Cardiac septum (tissue), 1 donor: ENCODE measurements around the gene MGAT5. TPM values are rescaled to one million over a fixed set of nuclear protein-coding genes. Genes with fewer than 3 reads are reported as not detected.

ENCODE experiments used
- DNase-seq: peaks from one replicate; pipeline ENCODE4 v3.0.0-alpha.2; 2020; ENCODE audit warnings: low spot score
- intact Hi-C: fragments of 100-400 bp; cut with DNase I; formaldehyde crosslinking; loops from one replicate; pipeline ENCODE4 v1.14.0; 2022
- total RNA-seq: library from RNA; stranded (reverse); fragmentation: NEBNext Ultra II Directional; extraction: Animal tissue kit (Norgen Biotek cat#: 25700); gene quantifications from one replicate; pipeline ENCODE4 v1.2.1, GENCODE V29; 2021
- donor health status: DM: no; HTN: no; CAD: no.

Gene MGAT5
- total RNA-seq, 1 donor from 2014 or later: 75.3 TPM

DNA sequence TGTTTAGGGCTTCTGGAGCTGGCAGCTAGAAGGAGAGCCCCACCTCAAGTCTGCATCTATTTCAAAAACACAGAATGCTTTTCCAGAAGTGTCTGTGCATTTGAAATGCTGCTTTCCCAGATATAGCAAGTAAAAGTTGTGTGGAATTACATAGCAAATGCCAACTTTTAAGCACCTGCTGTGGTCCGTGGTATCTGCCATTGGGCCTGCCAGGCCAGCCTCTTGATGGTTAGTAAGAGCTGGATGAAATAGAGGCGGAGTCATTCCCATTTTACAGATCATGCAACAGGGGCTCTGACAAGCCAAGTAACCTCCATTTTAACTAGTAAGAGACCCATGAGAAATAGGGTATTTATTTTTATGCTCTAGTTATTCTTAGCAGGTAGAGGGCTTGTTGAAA, 61.6 kb downstream of the MGAT5 start:
- intact Hi-C loops: no loop called here
- no peak for DNase-seq

DNA sequence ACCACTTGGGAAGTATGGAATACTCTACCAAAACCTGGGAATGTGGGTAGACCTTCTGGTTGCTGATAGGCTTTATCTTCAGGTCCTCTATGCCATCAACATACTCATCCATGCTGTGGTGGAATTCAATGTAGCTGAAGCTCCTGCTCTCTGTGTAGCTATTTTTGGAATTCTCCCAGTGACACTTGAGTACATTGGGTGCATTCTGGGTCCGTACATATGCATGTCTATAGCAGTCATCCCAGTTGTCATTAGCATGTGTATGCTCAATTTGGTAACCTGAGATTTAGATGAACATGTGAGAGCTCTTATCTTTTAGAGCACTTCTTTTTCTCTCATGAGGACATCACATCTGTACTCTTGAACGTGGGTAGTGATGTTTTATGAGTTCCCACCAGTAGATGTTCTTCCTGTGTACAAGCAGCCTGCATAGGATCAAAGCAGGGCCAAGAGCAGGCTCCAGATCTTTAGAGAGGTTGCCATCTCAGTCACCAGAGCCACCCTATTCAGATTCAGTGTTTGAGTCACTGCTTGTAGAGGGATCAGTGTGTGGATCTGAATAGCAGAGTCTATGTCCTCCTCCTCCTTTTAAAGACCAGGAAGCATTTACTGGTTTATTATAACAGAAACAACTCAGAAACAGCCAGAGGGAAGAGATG, 65.9 kb downstream of the MGAT5 start:
- DNase-seq: no peak
- intact Hi-C loops: no loop called here

- no peak for DNase-seq
- intact Hi-C loops: no loop called here
Observed at GRCh38 chr2:134320930-134321329, 67.1 kb downstream of the MGAT5 start.

DNA sequence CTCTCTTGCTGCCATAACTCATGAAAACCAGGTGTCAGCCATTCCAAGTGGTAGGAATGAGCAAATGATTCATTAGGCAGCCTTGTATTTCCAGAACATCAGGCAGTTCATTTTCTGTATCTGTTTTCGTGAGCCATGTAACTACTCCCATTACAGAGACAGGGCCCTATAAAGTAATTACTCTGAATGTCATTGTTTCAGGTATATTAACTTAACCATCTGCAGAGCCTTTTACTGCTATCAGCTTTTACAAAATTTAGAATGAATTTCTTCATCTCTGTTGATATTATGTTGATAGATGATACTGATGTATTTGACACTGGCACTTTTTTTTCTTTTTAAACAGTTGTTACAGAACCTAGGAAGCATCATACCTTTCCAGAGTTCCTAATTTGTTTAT, 69.9 kb downstream of the MGAT5 start:
- no peak for DNase-seq
- intact Hi-C loops: no loop called here

GRCh38 chr2:134324430-134324829, 70.6 kb downstream of the MGAT5 start:
- no peak for DNase-seq
- intact Hi-C loops: no loop called here

DNA sequence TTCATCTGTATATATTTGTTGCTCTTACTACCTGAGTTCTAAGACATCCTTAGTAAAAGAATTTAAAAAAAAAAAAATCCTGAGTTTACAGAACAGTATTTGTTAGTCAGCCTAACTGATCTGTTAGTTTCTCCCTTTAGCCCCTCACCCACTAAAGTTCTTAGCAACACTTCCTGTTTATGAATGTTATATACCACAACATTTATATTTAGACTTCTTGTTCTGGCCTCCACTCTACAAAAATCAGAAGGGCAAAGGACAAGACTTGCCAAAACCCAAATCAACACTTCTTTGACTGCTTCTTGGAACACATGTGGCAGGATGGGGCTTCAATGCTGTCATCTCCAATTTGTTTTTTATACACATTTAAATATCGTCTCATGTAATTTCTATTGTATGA, 71.1 kb downstream of the MGAT5 start:
- intact Hi-C loops: no loop called here
- DNase-seq: no peak

DNA sequence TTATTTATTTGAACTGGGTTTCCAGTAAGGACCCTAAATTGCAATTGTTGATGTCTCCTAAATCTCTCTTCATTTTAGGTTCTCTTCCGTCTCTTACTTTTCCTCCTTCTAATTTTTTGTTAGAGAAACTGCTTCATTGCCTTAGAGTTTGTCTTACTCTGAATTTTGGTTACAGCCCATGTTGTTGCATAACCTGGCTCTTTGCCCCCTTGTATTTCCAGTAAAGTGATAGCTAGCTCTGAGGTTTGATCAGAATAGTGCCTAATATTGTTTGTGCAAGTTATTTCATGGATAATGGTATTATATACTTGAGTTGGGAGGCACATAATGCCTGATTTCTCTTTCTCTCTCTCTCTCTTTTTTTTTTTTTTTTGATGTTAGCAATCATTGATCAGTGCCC, 71.8 kb downstream of the MGAT5 start:
- intact Hi-C loops: no loop called here
- no peak for DNase-seq

GRCh38 chr2:134327367-134327766, 73.5 kb downstream of the MGAT5 start:
- intact Hi-C loops: no loop called here
- DNase-seq: no peak

- DNase-seq: no peak
- intact Hi-C loops: no loop called here
Observed at GRCh38 chr2:134331081-134331480, 77.2 kb downstream of the MGAT5 start.

- DNase-seq: no peak
- intact Hi-C loops: no loop called here
Observed at GRCh38 chr2:134333646-134334189, 79.8 kb downstream of the MGAT5 start.

- DNase-seq: no peak
- intact Hi-C loops: no loop called here
Observed at GRCh38 chr2:134334542-134335353, 80.9 kb downstream of the MGAT5 start.

DNA sequence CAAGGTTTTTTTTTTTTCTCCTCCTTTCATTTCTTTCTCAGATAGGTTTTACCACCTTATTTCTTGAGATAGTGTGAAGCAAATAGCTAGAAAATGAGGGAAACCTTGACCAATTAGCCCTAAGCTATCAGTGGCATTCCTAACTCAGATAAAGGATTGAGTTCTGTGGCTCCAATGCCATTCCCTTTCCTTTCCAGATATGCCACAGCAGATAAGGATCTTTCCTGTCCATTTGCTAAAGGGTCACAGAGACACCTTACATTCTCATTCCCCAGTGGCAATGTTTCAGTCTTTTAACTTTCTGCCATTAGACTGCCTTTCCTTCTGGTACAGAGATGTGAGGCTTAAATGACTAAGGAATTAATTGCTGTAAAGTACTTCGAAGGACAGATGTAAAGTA, 81.7 kb downstream of the MGAT5 start:
- intact Hi-C loops: no loop called here
- no peak for DNase-seq

DNA sequence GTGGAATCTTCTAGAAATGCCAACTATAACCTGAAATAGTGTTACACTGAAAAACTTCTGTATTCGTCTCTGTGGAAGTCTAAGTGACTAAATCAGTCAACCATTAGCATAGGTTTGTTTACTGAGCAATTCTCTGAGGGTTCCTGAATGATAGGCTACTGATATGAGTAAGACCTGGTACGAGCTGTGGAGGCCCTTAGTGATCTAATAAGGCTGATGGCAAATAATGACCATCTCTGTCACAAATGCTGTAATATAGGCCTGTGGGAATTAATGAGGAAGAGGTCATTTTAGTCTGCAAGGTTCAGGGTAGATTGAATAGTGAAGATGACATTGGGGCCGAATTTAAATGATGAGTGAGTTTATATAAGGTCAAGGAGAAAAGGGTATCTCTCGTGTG, 82.5 kb downstream of the MGAT5 start:
- intact Hi-C loops: no loop called here

GRCh38 chr2:134336921-134337320, 83.0 kb downstream of the MGAT5 start:
- no peak for DNase-seq
- intact Hi-C loops: no loop called here

More for the DNA sequence above, 82.5 kb downstream of the MGAT5 start:
- DNase-seq: no peak

DNA sequence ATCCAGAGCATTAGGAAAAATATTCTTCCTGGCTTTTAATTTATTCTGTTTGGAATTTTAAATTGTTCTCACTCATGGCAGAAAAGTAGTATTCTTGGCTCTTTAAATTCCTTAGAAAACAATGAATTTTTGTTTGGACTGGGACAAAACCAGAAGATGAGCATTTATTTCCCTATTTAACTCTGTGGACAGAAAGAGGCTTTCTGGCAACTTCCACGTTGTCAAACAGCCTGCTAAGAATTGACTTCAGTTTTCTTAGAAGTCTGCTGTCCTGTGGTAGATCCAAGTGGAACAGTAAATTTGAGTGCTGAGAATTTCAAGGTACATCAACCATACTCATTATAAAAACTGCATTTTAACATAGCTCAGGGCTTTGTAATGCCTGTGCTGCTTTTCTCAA, 83.8 kb downstream of the MGAT5 start:
- intact Hi-C loops: no loop called here
- DNase-seq: no peak

DNA sequence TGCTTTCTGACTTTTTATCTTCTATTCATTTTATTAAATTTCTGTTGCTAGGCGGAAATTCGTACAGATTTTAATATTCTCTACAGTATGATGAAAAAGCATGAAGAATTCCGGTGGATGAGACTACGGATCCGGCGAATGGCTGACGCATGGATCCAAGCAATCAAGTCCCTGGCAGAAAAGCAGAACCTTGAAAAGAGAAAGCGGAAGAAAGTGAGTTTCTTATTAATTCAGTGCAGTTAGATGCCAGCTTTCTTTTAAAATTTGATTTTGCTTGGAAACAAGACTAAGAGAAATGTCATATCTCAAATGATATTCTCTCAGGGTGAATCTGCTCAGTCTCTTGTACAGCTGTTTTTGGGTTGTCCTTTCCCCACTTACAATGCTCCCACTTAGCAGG, 84.3 kb downstream of the MGAT5 start:
- no peak for DNase-seq
- intact Hi-C loops: no loop called here

GRCh38 chr2:134341476-134341875, 87.6 kb downstream of the MGAT5 start:
- intact Hi-C loops: no loop called here
- DNase-seq: no peak

GRCh38 chr2:134344954-134345697, 91.3 kb downstream of the MGAT5 start:
- no peak for DNase-seq
- intact Hi-C loops: no loop called here

- no peak for DNase-seq
- intact Hi-C loops: no loop called here
Observed at GRCh38 chr2:134346141-134346540, 92.3 kb downstream of the MGAT5 start.

DNA sequence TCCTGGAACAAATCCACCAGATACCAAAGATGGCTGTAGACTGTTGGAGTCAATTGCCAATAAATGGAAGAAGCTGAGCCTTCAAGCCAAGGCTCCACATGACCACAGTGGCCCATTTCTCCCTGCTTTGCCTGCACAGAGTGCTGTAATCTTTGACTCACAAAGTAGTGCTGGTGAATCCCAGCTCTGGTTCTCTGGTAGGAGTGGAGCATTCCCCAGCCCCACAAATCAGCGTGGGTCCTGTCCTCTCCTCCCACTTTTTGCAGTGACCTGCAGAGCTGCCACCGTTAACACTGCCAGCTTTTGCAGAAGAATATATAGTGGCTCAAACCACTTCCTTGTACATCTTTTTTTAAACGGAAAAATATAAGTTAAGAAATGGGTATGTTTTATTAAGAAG, 93.9 kb downstream of the MGAT5 start:
- DNase-seq: no peak
- intact Hi-C loops: no loop called here
